NB4 (cell line): ENCODE results near the gene DPEP3.

Experiments used
- POLR2A ChIP-seq: IDR thresholded peaks from 2 replicates; pipeline ENCODE4 v1.6.1; 2011; ENCODE audit warnings: mild to moderate bottlenecking; ENCODE audit not compliant: insufficient read length; ENCODE audit errors: extremely low read depth
- TF ChIP-seq, protein P1 (sequence below): IDR thresholded peaks from one replicate; pipeline ENCODE4 v1.5.1; 2012; ENCODE audit warnings: low read depth, low read length

DNA sequence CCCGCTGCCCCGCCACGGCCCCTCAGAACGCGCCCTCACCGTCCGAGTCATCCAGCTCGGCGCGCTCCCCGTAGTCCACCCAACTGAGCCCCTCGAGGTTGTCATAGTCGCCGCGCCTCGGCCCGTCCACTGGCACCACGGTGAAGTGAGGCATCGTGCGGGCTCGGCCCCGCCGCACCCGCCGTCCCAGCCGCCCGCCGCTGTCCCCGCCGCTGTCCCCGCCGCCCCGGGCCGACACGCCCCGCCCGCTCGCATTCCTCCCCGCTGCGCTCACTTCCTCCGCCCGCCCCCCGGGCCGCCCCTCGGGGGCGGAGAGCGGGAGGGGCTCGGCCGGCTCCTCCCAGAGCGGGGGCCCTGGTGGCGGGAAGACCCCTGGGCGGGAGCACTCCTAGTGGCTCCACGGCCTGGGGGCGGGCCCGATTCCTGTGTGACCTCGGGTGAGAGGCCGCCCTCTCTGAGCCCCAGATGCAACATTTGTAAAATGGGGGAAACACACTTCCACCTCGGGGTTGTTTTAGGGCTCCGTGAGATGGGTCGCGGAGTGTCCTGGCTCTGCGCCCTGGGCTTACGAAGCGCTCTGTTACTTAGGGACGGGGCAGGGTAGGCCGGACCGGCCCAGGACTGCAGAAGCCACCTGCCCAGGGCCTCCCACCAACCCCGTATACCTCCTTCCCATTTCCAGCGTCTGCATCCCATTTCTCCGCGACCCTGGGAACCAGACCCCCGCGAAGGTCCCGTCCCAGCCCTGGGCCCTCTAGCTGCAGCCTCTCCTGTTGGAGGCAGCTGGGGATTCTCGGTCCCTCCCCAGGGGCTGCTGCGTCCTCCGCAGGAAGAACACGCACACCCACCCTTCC, 11.7 kb downstream of the DPEP3 start, which contains the start of gene SLC12A4:
- TF ChIP-seq, protein P1, sequence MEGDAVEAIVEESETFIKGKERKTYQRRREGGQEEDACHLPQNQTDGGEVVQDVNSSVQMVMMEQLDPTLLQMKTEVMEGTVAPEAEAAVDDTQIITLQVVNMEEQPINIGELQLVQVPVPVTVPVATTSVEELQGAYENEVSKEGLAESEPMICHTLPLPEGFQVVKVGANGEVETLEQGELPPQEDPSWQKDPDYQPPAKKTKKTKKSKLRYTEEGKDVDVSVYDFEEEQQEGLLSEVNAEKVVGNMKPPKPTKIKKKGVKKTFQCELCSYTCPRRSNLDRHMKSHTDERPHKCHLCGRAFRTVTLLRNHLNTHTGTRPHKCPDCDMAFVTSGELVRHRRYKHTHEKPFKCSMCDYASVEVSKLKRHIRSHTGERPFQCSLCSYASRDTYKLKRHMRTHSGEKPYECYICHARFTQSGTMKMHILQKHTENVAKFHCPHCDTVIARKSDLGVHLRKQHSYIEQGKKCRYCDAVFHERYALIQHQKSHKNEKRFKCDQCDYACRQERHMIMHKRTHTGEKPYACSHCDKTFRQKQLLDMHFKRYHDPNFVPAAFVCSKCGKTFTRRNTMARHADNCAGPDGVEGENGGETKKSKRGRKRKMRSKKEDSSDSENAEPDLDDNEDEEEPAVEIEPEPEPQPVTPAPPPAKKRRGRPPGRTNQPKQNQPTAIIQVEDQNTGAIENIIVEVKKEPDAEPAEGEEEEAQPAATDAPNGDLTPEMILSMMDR = no peak
- TF ChIP-seq POLR2A = peak; percentile 21
